OCI-M1 (cell line): ENCODE measurements around the gene LCE7A.
A peak's percentile ranks its signal among the peaks of the same experiment; 100 is the strongest.

ENCODE experiments used
- DNase-seq: peaks from one replicate; lab custom pipeline; 2025; lab: John Stamatoyannopoulos, UW

The LCE7A gene

GRCh38 chr1:152880316-152880715 is 20.5 kb downstream of the LCE7A start:
- DNase-seq = no peak

- DNase-seq = peak; percentile 62
These were observed 21.1 kb downstream of the LCE7A start for GRCh38 chr1:152880907-152881306.

- DNase-seq = no peak
These were observed 24.3 kb downstream of the LCE7A start for GRCh38 chr1:152884085-152884484.

DNA sequence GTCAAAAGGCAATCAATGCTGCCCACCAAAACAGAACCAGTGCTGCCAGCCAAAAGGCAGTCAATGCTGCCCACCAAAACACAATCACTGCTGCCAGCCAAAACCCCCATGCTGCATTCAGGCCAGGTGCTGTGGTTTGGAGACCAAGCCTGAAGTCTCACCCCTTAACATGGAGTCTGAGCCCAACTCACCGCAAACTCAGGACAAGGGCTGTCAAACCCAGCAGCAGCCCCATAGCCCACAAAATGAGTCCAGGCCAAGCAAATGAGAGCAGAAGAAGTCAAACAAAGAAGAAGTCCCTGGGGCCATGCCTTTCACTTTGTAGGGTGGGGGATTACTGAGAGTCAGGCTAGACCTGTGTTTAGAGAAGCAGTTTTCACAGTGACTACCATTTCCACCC is 24.7 kb downstream of the LCE7A start:
- no peak for DNase-seq

DNA sequence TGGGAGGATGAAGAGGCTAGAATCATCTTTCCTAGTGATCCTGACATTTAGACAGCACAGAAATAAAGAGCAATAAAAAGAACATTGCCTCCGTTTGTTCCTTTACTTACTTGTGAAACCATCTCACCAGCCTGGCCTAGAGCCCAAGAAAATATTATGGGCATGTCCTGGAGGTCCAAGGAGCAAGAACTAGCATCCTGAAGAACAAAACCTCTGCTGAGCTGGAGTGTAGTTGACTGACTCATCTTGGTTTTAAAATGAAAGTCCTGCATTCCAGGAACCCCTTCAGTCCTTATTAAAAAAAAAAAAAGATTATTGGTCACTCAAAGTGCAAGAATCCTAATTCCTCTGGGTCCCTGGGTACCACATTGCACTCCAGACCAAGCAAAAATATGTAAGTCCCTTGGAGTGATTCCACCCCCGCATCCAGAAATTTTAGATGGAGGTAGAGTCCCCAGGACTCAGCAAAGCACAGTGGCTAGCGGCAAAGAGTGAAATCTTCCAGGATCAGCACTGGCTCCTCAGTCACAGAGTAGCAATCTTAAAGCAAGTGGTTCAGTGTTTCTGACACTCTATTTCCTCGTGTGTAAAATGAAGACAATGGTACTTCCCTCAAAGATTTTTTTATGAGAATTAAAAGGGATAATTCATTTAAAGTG is 25.3 kb downstream of the LCE7A start:
- no peak for DNase-seq

DNA sequence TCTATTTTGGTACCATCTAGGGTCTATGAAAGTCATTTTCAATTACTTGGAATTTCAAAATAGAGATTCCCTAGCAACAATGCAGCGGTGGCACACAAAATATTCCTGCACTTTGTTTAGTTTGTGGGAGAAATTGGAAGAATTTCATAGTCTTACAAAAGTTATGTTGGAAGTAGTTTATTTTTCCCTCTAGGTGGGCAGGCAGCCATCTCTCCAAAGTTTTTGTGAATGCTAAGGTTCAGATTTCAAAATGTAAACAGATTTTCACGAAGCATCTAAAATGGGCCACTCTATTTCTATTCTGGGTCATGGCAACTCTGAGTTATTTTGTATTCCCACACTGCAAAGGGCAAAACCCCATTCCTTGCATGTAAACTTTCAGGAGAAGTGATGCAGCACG is 26.3 kb downstream of the LCE7A start:
- DNase-seq = no peak

DNA sequence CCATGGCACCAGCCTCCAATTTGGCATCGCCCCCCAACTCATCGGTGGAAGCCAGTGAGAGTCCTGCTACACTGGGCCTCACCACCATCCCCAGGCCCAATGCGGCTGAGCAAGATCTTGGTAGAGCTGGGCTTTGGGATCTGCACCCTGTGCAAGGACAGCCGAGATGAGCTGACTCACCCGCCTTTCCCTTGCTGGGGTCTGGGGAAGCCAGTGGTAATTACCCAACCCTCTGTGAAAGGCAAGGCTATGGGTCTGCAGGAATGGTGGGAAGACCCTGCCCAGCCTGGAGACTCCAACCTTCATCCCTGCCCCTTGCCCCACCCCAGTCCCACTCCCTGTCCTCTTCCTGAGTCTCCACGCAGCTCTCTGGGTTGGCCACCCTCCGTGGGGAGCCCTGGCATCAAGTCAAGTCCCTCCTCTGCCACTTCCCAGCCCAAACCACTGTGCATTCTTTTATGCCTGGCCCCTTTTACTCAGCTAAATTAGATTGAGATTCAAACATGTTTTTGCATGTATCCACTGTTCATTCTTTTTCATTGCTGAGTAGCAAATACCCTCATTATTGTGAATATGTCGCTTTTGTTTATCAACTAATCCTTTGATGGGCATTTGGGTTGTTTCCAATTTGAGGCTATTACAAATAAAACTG is 27.1 kb downstream of the LCE7A start:
- DNase-seq = no peak

GRCh38 chr1:152888126-152888525 is 28.3 kb downstream of the LCE7A start:
- no peak for DNase-seq

DNA sequence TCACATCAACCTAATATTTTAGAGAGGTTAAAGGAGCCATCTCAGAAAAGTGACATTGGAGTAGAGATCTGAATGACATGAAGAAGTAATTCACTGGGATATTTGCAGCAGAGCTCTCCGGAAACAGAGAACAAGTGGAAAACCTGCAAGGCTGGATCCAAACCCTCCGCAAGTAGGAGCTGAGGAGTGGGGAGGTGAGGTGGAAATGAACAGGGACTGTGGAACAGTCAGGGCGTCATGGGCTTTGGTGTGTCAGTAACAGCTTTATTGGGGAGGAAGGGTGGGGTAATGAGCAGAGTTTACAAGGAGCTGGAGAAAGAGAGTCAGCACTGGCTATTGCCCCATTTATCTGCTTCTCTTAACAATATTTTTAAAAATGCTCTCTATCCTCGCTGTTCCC is 39.2 kb downstream of the LCE7A start:
- no peak for DNase-seq

- no peak for DNase-seq
These were observed 40.1 kb downstream of the LCE7A start for GRCh38 chr1:152899883-152900282.

- no peak for DNase-seq
These were observed 41.8 kb downstream of the LCE7A start for GRCh38 chr1:152901631-152902030.

- DNase-seq = no peak
These were observed 42.8 kb downstream of the LCE7A start for GRCh38 chr1:152902636-152903035.

DNA sequence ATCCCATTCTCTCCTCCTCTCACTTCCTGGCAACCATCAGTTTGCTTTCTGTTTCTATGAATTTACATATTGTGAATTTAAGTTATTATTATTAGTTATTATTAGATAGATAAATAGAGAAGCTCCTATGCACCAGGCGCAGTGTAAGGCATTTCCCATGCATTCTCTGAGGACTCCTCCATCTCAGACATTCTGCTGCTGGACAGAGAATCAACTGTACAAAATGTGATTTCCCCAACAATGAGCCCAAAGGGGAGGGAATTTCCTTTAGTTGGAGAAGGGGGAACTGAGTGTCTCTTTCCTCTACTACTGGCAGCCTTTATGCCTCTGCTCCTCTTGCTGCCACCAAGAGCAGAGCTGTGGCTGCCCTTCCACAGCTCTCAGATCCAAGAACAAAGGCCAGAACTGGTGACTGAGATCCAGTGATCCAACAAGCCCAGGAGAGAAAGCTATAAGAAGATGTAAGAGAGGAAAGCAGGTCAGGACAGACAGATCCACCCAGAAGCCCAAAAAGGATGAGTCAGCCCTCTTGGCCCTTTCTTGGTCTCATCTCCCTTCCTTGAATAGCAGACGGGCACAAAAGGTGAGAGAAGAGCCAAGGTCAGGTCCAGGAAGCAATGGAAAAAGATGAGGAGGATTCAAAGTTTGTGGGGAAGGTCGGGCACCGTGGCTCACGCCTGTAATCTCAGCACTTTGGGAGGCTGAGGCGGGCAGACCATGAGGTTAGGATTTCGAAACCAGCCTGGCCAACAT is 45.1 kb downstream of the LCE7A start:
- DNase-seq = no peak

DNA sequence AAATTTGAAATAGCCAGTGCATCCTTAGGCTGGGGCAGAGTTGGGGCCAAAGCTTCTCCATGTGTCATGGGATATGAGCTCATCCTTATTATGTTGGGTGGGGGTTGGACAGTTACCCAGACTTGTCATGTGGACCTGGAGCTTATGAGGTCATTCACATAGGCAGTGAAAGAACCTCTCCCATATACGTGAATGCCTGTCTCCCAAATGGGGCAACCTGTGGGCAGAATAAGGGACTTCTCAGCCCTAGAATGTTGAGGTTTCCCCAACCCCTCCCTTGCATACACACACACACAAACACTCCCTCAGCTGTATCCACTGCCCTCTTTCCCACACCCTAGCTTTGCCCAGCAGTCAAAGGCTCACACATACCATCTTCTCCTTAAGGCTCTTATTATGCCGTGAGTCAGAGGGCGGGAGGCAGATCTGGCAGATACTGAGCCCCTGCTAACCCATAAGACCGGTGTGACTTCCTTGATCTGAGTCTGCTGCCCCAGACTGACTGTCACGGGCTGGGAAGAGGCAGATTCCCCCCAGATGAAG is 46.3 kb downstream of the LCE7A start:
- peak; percentile 20 for DNase-seq

DNA sequence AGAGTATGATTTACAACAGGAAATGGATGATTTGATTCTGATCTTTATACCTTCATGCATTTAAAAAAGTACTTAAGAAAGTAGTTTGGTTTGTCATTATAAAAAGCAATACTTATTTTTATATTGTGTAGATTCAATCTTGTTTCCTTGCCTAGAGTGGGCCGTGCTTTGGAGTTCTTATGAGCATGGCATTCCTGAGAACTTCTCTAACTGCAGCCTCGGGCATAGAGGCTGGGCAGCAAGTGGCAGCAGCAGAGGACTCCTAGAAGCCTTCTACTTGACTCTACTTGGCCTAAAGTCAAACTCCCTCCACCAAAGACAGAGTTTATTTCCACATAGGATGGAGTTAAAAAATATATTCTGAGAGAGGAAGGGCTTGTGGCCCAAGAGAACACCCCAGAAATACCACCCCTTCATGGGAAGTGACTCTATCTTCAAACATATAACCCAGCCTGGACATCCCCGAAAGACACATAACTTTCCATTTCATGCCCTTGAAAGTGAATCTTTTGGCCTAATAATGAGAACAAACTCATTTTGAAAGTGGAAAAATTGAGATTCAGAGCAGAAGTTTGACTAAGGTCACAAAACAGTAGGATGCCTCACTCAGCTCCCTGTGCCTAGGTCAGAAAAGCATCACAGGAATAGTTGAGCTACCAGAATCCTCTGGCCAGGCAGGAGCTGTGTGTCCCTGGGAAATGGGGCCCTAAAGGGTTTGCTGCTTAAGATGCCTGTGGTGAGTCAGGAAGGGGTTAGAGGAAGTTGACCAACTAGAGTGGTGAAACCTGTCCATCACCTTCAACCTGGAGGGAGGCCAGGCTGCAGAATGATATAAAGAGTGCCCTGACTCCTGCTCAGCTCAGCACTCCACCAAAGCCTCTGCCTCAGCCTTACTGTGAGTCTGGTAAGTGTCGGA is 48.1 kb downstream of the LCE7A start, which contains the start of gene IVL:
IVL (plus strand) TSS at position 861 of the 916 bp plus-strand sequence. CDS start 1,252 bp downstream, outside the sequence.
- no peak for DNase-seq

DNA sequence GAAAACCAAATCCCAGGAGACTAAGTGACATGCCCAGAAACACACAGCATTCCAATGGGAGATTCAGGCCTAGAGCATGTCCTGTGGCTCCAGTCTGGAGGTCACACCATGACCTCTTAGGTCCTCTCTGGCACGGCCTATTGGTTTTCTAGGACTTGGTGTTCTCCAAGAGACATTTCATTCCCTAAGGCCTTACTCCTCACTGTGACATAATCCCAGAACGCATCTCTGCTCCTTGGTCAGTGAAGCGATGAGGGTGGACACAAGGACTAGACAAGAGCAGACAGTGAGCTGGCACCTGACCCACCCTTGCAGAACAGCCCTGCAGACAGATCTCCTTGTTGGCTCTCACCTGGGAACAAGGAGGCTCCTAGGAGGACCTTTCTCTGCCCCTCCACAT is 49.4 kb downstream of the LCE7A start:
- no peak for DNase-seq
